Measurements from ENCODE around the gene ANGEL2. TPM values are rescaled to one million over a fixed set of nuclear protein-coding genes. Genes with fewer than 3 reads are reported as not detected.

Gene ANGEL2
- total and polyA plus RNA-seq, 2 of the 13 experiments (the other 11 are each of a cell fraction or from before 2014, with no cell fraction given): 12.3 to 25.4 TPM

DNA sequence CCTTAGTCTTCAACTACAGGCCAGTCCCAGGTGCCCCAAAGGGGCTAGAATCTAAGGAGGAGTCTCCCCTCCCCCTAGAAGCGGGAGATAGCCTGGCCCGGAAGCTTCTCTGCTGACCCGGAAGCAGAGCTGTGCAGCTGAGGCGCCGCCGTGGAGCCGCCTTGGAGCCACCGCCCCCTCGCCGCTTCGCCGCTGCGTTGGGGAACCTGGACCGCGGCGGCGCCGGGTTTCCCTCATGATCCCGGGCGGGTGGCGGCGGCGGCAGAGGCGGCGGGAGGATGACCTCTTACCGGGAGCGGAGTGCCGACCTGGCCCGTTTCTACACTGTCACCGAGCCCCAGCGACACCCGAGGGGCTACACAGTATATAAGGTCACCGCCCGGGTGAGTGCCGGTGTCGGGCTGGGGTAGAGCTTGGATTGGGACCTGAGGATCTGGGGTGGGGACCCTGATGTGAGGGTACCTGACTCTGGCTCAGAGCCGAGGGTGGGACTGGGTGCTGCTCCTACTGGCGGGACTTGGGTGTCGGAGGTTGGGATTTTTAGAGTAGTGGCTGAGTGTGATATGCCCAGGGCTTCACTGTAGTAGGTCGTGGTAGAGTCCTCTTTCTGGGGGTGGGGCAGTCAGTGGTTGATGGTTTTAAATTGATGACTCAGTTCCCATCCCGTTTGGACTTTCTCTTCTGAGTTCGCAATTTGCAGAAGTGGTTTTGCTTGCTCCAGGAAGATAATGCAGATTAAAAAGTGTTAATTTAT, 35.6 kb upstream of the ANGEL2 start, which contains the start of gene RPS6KC1 (continued):
- TF ChIP-seq, protein P1, sequence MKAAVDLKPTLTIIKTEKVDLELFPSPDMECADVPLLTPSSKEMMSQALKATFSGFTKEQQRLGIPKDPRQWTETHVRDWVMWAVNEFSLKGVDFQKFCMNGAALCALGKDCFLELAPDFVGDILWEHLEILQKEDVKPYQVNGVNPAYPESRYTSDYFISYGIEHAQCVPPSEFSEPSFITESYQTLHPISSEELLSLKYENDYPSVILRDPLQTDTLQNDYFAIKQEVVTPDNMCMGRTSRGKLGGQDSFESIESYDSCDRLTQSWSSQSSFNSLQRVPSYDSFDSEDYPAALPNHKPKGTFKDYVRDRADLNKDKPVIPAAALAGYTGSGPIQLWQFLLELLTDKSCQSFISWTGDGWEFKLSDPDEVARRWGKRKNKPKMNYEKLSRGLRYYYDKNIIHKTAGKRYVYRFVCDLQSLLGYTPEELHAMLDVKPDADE (CRISPR knock-in tag; IDR thresholded peaks at IDR 0.05): no peak
- no peak for TF ChIP-seq MIER2 (CRISPR knock-in tag; IDR thresholded peaks at IDR 0.05)
- TF ChIP-seq KDM4B (CRISPR knock-in tag; IDR thresholded peaks at IDR 0.05): 0 out of 2 replicates have a peak, but pooled peaks have one; percentile 36
- TF ChIP-seq PAWR (CRISPR knock-in tag; IDR thresholded peaks at IDR 0.05; ENCODE audit: borderline replicate concordance): no peak
- TF ChIP-seq, protein P2, sequence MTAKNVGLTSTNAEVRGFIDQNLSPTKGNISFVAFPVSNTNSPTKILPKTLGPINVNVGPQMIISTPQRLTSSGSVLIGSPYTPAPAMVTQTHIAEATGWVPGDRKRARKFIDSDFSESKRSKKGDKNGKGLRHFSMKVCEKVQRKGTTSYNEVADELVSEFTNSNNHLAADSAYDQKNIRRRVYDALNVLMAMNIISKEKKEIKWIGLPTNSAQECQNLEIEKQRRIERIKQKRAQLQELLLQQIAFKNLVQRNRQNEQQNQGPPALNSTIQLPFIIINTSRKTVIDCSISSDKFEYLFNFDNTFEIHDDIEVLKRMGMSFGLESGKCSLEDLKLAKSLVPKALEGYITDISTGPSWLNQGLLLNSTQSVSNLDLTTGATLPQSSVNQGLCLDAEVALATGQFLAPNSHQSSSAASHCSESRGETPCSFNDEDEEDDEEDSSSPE (CRISPR knock-in tag; IDR thresholded peaks at IDR 0.05): peak; percentile 87
- no peak for TF ChIP-seq SP4 (CRISPR knock-in tag; IDR thresholded peaks at IDR 0.05)
- no peak for TF ChIP-seq ZNF260 (CRISPR knock-in tag; IDR thresholded peaks at IDR 0.05; ENCODE audit: borderline replicate concordance, low read depth)
- TF ChIP-seq ZNF350 (CRISPR knock-in tag; IDR thresholded peaks at IDR 0.05; ENCODE audit: borderline replicate concordance, low read depth): peak; percentile 77; the same call in 1 of the 2 replicates
- TF ChIP-seq, protein P3, sequence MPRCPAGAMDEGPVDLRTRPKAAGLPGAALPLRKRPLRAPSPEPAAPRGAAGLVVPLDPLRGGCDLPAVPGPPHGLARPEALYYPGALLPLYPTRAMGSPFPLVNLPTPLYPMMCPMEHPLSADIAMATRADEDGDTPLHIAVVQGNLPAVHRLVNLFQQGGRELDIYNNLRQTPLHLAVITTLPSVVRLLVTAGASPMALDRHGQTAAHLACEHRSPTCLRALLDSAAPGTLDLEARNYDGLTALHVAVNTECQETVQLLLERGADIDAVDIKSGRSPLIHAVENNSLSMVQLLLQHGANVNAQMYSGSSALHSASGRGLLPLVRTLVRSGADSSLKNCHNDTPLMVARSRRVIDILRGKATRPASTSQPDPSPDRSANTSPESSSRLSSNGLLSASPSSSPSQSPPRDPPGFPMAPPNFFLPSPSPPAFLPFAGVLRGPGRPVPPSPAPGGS (CRISPR knock-in tag; IDR thresholded peaks at IDR 0.05): no peak
- TF ChIP-seq, protein P4, sequence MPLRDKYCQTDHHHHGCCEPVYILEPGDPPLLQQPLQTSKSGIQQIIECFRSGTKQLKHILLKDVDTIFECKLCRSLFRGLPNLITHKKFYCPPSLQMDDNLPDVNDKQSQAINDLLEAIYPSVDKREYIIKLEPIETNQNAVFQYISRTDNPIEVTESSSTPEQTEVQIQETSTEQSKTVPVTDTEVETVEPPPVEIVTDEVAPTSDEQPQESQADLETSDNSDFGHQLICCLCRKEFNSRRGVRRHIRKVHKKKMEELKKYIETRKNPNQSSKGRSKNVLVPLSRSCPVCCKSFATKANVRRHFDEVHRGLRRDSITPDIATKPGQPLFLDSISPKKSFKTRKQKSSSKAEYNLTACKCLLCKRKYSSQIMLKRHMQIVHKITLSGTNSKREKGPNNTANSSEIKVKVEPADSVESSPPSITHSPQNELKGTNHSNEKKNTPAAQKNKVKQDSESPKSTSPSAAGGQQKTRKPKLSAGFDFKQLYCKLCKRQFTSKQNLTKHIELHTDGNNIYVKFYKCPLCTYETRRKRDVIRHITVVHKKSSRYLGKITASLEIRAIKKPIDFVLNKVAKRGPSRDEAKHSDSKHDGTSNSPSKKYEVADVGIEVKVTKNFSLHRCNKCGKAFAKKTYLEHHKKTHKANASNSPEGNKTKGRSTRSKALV (CRISPR knock-in tag; IDR thresholded peaks at IDR 0.05): no peak
- TF ChIP-seq, protein P5, sequence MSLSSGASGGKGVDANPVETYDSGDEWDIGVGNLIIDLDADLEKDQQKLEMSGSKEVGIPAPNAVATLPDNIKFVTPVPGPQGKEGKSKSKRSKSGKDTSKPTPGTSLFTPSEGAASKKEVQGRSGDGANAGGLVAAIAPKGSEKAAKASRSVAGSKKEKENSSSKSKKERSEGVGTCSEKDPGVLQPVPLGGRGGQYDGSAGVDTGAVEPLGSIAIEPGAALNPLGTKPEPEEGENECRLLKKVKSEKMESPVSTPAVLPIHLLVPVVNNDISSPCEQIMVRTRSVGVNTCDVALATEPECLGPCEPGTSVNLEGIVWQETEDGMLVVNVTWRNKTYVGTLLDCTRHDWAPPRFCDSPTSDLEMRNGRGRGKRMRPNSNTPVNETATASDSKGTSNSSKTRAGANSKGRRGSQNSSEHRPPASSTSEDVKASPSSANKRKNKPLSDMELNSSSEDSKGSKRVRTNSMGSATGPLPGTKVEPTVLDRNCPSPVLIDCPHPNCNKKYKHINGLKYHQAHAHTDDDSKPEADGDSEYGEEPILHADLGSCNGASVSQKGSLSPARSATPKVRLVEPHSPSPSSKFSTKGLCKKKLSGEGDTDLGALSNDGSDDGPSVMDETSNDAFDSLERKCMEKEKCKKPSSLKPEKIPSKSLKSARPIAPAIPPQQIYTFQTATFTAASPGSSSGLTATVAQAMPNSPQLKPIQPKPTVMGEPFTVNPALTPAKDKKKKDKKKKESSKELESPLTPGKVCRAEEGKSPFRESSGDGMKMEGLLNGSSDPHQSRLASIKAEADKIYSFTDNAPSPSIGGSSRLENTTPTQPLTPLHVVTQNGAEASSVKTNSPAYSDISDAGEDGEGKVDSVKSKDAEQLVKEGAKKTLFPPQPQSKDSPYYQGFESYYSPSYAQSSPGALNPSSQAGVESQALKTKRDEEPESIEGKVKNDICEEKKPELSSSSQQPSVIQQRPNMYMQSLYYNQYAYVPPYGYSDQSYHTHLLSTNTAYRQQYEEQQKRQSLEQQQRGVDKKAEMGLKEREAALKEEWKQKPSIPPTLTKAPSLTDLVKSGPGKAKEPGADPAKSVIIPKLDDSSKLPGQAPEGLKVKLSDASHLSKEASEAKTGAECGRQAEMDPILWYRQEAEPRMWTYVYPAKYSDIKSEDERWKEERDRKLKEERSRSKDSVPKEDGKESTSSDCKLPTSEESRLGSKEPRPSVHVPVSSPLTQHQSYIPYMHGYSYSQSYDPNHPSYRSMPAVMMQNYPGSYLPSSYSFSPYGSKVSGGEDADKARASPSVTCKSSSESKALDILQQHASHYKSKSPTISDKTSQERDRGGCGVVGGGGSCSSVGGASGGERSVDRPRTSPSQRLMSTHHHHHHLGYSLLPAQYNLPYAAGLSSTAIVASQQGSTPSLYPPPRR (CRISPR knock-in tag; IDR thresholded peaks at IDR 0.05; ENCODE audit: borderline replicate concordance): no peak
- 0 out of 2 replicates have a peak, but pooled peaks have one; percentile 26 for TF ChIP-seq ETV5 (CRISPR knock-in tag; IDR thresholded peaks at IDR 0.05; ENCODE audit: borderline replicate concordance)
- TF ChIP-seq ARHGAP35 (CRISPR knock-in tag; IDR thresholded peaks at IDR 0.05; ENCODE audit: borderline replicate concordance): peak; percentile 45; the same call in 1 of the 2 replicates
- no peak for TF ChIP-seq ATF1 (CRISPR knock-in tag; IDR thresholded peaks at IDR 0.05)

Data from HepG2 (cell line).